ENCODE data around the gene PTPRK.

The PTPRK gene

DNA sequence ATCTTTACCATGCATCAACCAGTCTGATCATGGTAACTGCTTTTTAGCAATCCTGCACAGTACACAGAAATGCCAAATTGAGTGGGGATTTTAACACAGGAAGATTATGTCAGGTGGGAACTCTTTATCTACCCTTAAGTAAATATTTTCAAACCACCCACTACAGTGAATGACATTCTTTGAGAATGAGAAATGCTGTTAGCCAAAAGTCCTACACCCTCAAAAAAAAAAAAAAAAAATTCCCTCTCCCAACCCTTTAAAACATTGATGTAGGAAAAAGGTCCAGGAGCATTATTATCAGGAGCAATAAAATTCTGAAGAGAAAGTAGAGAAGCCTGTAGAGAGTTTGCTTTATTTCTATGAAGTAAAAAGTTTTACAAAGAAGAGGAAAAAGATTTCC, 312.3 kb downstream of the PTPRK start:
- TF ChIP-seq ZFX (IDR thresholded peaks at IDR 0.05), result no peak
- TF ChIP-seq, protein P1, sequence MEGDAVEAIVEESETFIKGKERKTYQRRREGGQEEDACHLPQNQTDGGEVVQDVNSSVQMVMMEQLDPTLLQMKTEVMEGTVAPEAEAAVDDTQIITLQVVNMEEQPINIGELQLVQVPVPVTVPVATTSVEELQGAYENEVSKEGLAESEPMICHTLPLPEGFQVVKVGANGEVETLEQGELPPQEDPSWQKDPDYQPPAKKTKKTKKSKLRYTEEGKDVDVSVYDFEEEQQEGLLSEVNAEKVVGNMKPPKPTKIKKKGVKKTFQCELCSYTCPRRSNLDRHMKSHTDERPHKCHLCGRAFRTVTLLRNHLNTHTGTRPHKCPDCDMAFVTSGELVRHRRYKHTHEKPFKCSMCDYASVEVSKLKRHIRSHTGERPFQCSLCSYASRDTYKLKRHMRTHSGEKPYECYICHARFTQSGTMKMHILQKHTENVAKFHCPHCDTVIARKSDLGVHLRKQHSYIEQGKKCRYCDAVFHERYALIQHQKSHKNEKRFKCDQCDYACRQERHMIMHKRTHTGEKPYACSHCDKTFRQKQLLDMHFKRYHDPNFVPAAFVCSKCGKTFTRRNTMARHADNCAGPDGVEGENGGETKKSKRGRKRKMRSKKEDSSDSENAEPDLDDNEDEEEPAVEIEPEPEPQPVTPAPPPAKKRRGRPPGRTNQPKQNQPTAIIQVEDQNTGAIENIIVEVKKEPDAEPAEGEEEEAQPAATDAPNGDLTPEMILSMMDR (conservative IDR thresholded peaks at IDR 0.05), result no peak
- no peak overlapping the region for H3K27ac ChIP-seq

DNA sequence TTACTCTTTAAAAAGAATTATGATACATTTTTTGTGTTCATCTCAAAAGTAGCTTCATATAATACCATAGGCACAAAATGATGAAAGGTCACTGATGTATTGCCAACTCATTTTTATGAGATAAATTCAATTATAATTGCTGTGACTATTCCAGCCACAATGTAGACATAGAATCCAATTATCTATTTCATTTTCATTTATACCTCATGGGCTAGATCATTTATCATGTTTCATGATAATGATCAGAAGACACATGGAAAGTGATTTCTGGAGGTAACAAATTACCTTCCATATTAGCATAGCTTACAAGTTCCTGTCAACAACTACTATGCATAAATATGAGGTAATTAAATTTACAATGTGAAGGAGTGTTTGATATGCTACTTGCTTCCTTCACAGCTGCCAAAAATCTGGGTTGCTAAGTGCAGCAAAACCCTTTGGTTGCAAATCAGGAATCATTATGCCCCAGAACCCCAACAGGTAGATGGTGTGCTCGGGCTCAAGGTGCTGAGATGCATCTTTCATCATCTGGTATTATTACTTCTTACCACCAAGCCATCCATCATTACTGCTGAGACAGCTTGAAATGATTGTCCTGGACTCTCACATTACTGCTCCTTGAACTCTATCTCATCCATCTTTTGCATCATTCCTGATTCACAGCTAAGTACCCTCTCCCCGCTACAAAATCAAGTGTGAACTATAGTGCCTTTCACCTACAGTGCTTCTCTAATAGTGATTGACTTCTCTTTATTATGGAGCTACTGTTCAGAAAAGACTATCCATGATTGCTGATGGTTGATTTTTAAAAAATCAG, 313.6 kb downstream of the PTPRK start:
- H3K27ac ChIP-seq, result no peak overlapping the region
- TF ChIP-seq, protein P1 (conservative IDR thresholded peaks at IDR 0.05), result no peak
- TF ChIP-seq ZFX (IDR thresholded peaks at IDR 0.05), result no peak

DNA sequence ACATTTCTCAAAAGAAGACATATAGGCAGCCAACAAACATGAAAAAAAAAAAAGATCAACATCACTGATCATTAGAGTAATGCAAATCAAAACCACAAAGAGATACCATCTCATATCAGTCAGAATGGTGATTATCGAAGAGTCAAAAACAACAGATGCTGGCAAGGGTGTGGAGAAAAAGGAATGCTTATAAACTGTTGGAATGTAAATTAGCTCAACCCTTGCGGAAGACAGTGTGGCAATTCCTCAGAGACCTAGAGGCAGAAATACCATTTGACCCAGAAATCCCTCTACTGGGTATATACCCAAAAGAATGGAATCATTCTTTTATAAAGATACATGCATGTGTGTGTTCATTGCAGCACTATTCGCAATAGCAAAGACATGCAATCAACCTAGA, 315.8 kb downstream of the PTPRK start:
- TF ChIP-seq ZFX (IDR thresholded peaks at IDR 0.05), result no peak
- TF ChIP-seq, protein P1 (conservative IDR thresholded peaks at IDR 0.05), result no peak
- H3K27ac ChIP-seq, result no peak overlapping the region

DNA sequence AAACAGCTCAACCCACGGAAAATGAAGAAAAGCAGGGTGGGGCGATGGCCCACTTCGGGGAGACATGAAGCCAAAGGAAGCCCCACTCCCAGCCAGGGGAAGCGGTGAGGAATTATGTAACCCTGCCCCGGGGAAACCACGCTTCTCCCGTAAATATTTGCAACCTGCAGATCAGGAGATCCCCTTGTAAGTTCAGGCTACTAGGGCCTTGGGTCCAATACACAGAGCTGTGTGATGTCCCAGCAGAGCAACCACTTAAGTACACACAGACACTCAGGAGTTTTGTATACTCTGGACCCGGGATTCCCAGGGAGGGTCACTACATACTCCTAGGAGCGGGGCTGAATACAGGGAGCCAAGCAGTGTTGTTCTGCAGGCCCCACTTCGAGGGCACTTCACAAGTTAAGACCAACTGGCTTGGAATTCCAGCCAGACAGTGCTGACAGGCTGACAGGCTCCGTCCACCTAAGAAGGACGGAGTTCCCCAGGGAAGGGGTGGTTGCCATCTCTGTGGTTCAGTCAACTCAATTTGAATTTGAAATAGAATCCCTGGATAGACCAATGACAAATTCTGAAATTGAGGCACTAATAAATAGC, 318.1 kb downstream of the PTPRK start:
- TF ChIP-seq, protein P1 (conservative IDR thresholded peaks at IDR 0.05), result no peak
- TF ChIP-seq ZFX (IDR thresholded peaks at IDR 0.05), result no peak
- no peak overlapping the region for H3K27ac ChIP-seq

DNA sequence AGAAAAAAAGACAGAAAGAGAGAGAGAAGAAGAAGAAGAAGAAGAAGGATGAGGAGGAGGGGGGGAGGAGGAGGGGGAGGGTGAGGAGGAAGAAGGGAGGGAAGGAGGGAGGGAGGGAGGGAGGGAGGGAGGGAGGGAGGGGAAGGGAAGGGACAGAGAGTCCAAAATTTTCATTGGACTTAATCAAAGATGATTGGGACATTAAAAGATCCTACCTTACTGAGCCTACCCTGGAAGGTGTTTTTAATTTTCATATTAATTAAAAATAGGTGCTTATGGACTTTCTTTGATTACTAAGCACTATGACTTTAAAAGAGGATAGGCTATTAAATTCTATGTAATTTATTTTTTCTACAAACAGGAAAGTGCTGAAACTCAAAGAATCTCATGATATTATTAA, 319.6 kb downstream of the PTPRK start:
- no peak overlapping the region for H3K27ac ChIP-seq
- no peak for TF ChIP-seq ZFX (IDR thresholded peaks at IDR 0.05)
- TF ChIP-seq, protein P1 (conservative IDR thresholded peaks at IDR 0.05), result no peak

DNA sequence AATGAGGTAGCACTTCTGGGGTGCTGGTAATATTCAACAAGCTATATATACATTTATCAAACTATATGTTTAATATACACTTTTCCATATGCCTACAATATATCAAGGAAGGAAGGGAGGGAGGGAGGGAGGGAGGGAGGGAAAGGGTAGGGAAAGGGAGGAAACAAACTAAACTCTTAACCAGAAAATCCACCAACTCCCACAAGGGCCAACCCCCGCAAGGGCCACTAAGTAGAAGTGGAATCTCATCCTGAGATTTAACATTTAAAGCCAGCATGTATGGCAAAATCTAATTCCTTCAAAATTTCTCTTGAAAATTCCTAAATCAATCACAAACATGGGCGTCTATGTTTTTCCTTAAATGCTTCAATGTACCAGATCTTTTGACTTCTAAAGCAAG, 320.9 kb downstream of the PTPRK start:
- TF ChIP-seq ZFX (IDR thresholded peaks at IDR 0.05), result no peak
- TF ChIP-seq, protein P1 (conservative IDR thresholded peaks at IDR 0.05), result no peak
- no peak overlapping the region for H3K27ac ChIP-seq

DNA sequence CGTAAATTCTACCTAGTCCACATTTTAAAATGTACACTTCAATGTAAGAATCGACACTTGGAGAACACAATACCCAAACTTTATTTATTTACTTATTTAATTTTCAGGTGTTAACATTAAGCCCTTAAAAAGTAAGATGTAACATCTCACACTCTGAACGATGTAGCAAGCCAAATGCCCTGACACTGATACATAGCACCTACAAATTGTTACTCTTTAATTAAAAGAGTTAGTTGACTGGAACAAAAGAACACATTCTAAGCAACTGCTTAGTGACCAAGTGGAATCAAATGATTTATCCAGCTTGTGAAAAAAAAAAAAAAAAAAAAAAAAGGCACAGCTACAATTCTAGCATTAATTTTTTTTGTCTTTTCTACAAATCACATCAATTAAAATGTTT, 327.4 kb downstream of the PTPRK start:
- H3K27ac ChIP-seq, result no peak overlapping the region
- TF ChIP-seq ZFX (IDR thresholded peaks at IDR 0.05), result no peak
- TF ChIP-seq, protein P1 (conservative IDR thresholded peaks at IDR 0.05), result no peak
